CD4-positive, alpha-beta T cell treated with Interferon gamma for 1 hour (primary cell): ENCODE measurements around the gene SLC5A2.
"Not testable (repeated sequence)": the region's sequence is repeated elsewhere in the genome, so short reads cannot be mapped to it uniquely, and the experiment has no call there.

Source experiments
- DNase-seq: peaks from one replicate; pipeline ENCODE4 v3.0.0-alpha.2; 2020

Gene SLC5A2

DNA sequence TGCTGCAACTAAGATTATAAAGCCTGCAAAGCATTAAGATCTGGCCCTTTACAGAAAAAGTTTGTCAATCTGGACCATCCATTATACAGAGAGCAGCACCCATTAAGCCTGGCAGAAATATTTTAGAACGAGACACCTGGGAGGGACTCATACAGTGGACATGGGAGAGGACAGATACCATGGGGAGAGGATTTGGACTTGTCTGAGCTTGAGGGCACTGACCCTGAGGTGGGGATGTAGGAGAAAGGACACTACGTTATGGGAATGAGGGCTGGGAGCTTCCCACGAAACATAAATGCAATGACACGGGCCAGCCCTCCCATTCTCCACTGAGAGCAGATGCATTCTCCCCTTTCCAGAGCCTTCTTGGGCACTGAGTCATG, 19.0 kb downstream of the SLC5A2 start:
- no peak for DNase-seq

DNA sequence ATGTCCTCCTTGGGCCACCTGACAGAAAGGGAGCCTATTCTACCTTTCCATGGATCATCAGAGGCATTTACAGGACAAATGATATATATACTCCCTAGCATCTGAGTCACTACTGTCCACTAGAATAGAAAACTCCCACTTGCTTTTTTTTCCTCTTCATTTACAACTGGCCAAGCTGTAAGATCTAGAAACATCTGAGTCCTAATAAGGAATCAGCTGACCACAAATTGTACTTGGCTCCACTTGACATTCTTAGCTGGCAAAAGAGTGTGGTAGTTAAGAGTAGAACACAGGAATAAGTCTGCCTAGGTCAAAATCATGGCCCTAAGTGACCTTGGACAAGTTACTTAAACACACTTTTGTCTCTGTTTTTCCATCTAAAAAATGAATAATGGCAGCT, 20.1 kb downstream of the SLC5A2 start:
- DNase-seq = no peak

DNA sequence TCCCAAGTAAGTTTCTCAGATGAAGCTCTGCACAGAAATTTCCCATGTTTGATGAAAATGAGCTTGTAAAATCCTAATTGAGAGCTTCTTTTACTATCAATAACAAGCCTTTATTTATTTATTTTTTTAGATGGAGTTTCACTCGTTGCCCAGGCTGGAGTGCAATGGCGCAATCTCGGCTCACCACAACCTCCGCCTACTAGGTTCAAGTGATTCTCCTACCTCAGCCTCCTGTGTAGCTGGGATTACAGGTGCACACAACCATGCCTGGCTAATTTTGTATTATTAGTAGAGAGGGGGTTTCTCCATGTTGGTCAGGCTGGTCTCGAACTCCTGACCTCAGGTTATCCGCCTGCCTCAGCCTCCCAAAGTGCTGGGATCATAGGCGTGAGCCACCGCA, 20.6 kb downstream of the SLC5A2 start:
- not testable (repeated sequence) for DNase-seq

DNA sequence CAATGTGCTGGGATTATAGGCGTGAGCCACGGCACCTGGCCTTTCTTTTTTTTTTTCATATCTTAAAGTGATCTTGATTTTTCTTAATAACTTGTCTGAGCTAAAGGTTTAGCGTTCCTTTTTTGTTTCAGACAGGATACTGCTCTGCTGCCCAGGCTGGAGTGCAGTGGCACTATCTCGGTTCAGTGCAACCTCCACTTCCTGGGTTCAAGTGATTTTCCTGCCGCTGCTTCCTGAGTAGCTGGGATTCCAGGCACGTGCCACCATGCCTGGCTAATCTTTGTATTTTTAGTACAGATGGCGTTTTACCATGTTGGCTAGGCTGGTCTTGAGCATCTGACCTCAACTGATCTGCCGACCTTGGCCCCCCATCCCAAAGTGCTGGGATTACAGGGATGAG, 21.2 kb downstream of the SLC5A2 start:
- DNase-seq = no peak

DNA sequence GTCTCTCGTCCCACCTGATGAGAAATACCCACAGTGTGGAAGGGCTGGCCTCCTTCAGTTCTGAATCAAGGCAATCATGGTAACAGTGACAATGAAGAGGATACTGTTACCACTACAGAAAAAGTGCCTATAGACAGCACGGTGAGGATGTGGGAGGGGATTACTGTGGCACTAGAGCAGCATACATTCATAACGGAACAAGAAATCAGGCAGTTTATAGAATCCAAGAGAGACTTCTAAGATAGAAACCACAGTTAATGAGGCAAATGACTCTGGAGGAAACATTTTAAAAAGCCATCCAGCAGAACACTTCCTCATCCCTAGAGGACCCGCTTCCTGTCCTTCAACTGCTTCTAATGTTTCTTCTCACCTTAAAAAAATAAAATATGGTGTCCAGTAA, 22.6 kb downstream of the SLC5A2 start:
- DNase-seq = no peak

DNA sequence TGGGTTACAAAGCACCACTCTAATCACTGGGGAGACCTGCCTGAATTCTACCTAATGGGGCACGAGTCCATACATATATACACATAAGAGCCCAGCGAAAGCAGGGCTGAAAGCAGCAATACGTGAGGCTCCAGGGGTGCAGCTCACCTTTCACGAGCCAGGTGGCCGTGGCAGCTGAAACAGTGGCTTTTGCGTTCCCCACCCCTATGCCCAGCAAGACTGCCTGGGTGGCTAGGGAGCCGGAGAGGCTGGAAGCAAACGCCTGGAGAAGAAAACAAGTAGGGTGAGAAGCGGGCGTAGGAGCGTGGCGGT, 24.6 kb downstream of the SLC5A2 start:
- DNase-seq = no peak

DNA sequence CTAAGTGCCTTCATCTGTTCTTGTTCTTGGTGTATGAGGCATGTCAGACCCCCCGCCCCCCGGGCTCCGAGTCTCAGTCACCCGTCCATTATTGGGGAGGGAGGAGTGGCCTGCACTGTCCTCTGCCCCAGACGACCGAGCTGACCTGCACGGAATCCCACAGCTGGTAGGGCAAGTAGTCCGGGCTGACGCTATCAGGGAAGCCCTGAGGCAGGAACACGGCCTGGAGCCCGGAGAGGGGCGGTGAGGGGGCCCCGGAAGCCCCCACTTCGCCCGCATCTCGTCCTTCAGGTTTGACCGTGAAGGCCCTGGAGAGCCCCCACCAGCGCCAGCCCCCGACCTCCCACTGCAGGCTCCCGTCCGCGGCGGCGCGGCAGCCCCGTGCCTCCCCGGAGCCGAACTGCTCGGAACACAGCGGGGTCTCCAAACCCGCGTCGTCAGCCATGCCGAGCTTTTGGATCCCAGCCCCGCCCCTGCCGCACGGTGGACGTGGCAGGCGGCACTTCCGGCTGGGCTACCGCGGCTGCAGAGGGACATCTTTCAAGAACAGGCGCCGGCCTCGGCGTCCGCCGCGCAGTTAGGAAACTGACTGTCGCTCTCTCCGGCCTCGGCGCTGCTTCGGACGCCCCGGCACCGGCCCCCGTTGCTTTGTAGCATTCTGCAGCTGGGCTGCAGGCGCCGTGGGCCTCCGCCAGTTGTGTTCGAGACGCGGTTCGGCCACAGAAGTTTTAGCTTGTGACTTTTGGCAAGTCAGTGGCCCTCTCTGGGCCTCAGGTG, 25.2 kb downstream of the SLC5A2 start, which contains the start of gene RUSF1:
RUSF1 (minus strand) TSS at position 463 of the 777 bp plus-strand sequence; CDS start at position 445, 18 bp downstream.
- DNase-seq = peak; percentile 82

DNA sequence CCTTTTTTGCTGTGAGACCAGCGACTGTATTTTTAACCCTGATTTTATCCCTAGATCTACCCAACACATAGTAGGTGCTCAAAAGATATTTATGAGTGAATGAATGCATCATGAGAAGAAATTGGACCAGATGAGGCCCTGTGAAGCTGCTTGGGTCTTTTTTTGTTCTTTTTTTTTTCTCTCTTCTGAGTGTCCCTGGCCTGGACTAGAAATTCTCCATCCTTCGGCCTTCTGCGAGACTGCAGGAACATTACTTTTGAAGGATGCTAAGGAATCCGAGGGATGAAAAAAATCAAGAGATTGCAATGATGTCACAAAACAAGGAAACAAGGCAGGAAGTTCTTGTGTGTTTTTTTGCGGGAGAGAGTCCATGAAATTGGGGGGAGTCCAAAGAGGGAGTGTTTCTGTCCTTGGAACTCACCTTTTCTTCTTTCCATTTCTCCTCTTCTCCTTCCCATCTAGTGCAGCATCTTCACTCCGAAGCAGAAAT, 25.8 kb downstream of the SLC5A2 start:
- DNase-seq = no peak

DNA sequence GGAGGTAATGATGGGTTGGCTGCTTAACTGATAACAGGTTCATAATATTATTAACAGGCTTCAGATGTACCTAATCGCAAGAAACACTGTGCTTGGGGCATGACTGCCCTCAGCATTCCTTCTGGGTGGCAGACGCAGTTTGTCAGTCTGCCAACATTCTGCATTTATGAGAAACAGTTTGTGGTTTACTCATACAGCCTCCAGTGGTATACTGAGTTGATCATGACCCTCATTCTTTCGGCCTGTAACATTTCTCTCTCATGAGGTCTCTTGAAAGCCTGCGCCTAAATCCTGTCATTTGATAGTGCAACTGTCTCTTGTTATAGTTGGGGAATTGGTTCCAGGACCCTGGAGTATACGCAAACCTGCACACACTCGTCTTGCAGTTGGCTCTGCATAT, 30.2 kb downstream of the SLC5A2 start:
- no peak for DNase-seq

DNA sequence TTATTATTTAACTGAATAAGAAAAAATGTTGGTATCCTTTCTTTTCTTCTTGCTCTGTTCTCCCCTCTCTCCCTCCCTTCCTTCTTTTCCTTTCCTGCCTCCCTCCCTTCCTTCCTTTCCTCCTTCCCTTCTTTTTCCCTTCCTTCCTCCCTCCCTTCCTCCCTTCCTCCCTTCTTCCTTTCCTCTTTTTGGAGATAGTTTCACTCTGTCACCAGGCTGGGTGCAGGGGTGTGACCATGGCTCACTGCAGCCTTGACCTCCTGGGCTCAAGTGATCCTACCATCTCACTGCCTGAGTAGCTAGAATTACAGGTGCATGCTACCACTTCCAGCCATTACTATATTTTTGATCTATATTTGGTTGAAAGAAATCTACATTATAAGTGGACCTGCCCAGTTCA, 31.0 kb downstream of the SLC5A2 start:
- DNase-seq = no peak

DNA sequence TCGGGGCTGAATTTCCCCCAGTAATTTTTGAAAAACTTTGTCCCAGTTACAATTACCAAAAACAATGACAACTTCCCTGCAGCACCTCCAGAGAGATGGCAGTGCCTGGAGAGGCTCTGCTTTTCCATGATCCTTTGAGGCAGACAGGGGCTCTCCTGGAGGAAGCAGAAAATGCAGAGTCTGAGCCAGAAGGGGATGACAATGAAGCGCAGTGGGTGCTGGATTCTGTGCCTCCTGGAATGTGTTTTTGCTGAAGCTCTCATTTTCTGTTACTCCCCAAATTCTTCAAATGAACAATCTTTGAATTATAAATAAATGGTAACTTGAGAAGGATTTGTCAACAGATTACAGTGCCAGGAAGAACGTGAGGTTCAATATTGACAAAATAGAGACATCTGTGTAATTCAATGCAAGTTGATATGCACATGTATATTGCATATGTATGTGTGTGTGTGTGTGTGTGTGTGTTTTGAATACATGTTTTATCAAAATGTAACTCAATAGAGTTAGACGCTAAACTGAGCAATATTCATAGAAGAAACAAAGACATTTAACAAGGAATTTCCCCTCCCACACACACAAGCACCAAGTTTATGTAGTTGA, 35.0 kb downstream of the SLC5A2 start:
- DNase-seq = no peak

DNA sequence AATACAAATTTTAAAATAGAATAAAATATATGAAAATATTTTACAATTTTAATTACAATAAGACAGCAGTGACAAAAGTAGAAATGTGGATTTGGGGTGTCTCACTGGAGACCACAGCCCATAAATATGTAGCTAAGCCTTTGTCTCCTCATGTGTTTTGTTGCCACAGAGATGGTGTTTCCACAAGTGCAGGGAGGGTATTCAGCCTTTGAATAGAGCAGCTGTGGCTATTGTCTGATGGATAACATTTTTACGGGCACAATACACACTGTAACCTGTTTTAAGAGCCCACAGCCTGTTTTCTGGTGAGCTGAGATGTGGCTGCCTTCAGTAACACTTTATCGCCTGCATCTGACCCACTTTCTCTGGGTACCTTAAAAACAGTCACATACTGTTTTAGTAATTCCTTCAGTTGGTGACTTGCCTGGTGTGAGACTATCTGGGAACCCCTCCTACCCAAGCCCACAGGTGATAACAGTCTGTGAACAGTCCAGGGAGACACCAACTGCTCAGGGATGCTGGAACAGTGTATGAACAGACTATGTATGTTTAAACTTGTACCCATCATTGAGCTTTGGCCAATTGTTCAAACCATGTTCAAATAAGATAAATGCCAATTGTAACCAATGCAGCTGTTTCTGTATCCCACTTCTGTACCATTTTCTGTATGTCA, 37.0 kb downstream of the SLC5A2 start:
- DNase-seq = no peak

DNA sequence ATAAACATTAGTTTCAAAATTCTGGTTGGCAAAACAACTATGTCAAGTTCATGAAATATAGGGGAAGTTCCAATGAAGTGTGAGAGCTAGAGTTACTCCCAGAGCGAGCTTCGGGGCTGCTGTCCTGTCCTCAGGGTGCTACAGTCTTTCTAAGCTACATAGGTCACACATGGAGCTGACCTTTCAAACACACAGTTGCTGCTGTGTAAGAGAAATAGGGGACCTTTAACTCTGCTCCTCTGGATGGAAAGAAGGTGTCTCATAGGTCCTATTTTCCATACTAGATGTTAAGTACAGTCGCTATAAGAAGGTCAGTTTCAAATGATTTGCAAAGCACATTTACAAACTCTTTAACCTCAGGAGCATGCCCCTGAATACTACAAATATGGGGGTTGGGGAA, 38.4 kb downstream of the SLC5A2 start:
- no peak for DNase-seq

DNA sequence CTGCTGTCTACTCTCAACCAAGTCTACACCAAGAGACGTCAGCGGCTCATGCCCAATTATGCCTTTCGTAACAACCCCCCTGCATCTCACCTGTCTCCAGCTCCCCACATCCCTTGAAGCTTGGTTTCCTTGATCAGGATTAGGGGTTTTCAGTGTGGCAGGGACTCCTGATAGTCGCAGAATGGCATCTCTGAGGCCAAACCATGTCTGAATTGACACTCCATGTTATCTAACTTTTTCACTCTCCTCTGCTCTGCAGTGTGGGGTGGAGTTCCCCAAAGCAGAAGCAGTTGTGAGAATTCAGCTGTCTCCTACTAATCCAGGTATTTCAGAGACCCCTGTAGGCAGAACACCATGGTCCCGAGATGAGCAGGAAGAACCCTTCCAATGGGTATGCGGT, 39.1 kb downstream of the SLC5A2 start:
- DNase-seq = no peak

DNA sequence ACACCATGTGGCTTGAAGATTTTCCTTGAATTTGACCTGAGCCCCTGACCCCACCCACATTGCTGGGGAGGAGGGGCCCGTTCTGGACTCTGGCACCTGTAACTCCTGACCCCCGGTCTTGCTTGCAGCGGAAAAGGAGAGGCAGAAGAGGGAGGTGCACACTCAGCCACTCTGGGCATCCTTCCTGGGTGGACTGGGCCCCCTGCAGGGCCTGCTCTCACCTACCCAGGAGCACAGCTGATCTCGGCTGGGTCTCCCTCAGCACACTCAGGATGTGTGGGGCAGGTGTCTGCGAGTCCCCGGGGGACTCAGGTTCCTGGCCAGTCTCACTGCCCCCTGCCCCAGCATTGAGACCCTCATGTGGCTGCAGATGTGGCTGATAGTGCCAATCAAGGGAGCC, 40.8 kb downstream of the SLC5A2 start:
- DNase-seq = not testable (repeated sequence)

DNA sequence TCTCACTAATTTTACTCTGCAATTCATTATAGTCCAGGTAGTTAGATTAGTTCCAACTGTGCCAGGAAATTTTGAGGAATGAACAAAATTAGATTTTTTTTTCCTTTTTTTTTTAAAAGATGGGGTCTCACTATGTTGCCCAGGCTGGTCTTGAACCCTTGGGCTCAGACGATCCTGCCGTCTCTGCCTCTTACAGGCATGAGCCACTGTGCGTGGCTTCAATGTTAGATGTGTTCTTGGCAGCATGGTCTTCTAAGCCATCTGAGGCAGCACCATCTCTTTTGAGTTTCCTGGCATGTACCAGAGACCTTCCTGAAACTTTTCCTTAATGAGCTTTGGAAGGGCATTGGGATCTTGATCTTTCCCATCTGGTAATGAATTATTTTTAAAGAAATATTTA, 42.2 kb downstream of the SLC5A2 start:
- DNase-seq = no peak

DNA sequence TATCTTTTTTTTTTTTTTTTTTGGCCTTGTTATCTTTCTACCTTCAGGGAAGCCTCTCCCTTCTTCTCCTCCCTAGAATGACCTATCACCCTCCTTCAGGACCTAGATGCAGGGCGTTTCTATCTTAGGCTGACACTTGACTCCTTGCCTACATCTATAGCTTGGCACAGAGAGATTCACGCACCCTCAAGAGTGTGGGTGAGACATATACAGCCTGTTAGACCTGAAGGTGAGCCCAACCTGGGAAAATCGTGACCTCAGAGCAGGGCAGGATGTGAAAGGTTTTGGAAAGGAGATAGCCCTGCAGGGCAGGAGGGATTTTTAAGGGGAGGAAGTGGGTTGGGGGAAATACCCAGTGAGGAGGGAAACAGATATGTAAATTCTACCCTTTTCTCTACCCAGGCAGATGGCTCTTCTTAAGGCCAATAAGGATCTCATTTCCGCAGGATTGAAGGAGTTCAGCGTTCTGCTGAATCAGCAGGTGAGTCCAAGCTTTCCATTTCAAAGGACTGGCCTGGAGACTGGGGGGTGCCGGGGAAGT, 44.9 kb downstream of the SLC5A2 start, which contains the start of gene AHSP:
AHSP (plus strand) TSS at position 167 of the 541 bp plus-strand sequence; CDS start at position 407, 240 bp downstream.
- no peak for DNase-seq

DNA sequence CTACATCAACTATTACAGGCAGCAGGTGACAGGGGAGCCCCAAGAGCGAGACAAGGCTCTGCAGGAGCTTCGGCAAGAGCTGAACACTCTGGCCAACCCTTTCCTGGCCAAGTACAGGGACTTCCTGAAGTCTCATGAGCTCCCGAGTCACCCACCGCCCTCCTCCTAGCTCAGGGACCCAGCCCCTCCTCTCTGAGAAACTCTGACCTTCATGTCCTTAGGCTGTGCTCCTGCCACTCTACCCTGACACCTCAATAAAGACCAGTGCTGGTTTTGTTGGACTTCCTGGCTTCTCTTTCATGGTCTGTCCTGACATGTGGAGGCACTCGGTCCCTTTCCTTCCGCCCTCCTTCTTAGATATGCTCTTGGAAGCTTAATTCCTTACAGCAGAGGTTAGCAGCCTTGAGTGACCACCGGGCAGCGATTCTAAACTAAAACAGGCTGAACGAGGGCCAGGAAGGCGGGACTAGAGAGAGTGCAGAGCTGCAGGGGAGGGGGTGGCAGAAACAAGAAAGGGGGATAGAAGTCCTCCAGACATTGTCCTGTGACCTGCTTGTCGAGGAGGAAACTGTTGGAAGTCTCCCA, 45.7 kb downstream of the SLC5A2 start:
- DNase-seq = no peak

DNA sequence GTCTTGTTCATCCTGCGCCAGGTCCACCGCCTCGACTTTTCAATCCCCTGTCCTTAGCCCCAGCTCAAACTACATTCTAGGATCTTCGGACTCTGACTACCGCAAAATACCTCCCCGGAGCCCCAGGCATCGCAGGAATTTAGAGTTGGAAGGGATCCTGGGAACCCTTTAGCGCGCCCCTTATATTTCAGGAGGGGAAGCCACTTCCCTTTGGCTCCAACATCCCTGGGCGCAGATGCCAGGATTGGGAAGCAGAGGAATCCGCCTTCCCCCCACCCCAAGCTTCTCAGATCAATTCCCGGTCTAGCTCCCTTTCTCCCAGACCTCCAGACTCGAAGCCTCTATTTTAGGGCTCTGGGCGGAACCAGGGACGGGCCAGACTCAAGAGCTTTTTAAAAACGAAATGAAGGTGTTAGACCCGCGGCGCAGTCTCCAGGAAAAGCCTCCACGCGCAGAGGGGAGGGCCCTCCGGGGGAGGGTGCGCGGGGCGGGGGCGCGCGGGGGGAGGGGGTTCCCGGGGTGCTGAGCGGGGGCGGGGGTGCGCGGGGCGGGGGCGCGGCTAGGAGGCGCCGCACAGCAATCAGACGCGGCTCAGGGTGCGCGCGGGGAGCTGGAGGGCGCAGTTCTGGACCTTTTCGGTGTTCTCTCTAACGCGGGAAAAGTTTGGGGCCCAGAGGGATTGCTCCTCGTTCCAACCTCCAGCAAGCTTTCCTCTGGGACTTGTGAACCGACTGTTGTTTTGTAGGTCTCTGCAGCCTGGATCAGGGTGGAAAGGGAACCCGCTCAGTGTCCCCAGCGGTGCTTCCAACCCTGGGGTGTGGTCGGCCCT, 46.4 kb downstream of the SLC5A2 start:
- no peak for DNase-seq

DNA sequence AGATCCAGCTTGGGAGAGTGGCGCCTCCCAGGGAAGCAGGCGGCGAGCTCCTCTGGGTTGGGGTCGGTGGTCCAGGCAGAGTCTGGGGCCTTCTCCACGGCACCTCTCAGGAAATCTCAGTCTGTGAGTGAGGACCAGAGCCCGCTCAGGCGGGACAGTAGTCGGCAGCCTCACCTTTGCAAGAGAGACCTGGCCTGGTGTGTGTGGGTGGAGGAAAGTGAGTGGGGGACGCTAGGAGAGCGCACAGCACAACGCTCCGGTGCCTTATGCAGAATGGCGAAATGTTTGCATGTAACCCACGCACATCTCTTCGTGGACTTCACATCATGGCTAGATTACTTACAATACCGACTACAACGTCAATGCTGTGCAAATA, 47.0 kb downstream of the SLC5A2 start:
- DNase-seq = no peak

DNA sequence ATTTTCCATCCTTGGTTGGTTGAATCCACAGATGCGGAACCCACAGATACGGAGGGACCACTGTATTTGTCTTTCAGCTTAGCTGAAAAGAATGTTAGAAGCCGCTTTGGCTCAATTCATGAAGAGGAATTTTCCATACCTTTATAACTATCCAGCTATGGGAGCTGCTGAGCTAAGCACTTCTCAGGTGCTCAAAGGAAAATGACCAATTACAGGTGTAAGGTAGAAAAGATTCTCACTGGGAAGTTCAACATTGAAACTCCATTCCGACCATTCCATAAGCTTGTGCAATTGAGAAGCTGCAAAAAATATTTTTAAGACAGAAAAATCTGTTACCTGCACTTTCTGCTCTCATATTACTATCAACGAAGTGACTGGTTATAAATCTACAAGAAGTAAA, 47.5 kb downstream of the SLC5A2 start:
- DNase-seq = no peak

DNA sequence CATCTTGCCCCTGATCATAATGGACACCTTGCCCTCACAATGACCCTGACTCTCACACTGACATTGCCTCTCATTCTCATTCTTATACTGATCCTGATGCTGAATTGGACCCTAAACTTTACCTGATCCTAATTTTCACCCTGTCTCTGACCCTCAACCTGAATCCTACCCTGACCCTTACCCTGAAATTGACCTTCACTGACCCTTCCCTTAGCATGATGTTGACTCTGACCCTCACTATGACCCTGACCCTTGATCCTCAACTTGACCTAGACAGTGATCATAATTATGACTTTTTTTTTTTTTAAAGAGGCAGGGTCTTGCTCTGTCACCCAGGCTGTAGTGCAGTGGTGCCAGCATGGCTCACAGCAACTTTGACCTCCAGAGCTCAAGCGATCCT, 48.2 kb downstream of the SLC5A2 start:
- no peak for DNase-seq

DNA sequence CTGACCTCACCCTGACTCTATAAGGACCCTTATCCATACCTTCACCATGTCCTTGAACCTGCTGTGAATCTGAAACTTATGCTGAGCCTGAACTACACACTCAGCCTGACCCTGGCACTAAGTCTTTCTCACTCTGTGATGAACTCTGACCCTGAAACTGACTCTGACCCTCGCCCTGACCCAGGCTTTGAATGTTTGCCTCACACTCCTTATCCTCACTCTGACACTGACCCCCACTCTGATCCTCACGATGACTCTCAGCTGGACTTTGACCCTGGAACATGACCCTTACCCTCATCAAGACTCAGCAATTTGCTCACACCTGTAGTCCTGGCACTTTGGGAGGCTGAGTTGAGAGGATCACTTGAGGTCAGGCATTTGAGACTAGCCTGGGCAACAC, 49.2 kb downstream of the SLC5A2 start:
- no peak for DNase-seq
